GM21423 (cell line): ENCODE measurements around the gene PKP1.

ENCODE experiments used
- ATAC-seq: cut with Tn5 transposase; IDR thresholded peaks from one replicate; pipeline ENCODE4 v1.9.1; 2021; ENCODE audit warnings: mild to moderate bottlenecking, moderate library complexity; ENCODE audit not compliant: unreplicated experiment

The PKP1 gene

DNA sequence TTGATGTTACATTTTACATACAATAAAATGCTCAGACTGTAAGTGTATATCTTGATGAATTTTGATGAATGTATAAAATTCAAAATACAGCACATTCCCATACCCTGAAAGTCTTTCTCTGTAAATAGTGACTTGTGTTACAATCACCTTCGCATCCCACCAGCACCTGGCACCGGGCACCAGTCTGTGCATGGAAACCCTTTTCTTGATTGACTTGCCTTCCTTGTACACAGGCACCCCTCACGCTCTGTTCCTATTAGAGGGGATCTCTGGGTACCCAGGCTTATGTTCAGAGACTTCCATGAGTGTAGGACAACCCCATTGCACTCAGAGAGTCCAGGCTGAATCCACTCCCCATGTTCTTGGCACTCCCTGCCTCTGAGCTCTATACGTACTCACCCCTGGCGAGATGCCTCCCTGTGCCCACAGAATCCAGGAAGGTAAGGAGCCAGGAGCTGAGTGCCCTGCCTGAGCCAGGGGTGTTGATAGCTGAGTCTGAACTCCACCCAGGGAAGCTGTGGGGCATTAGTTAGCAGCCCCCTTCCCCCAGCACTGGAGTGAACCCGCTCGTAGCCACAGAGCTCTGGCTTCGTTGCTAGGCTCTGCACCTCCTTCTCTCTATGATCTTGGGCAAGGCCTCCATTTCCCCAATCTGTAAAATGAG lies 22.5 kb upstream of the PKP1 start:
- ATAC-seq = no peak

DNA sequence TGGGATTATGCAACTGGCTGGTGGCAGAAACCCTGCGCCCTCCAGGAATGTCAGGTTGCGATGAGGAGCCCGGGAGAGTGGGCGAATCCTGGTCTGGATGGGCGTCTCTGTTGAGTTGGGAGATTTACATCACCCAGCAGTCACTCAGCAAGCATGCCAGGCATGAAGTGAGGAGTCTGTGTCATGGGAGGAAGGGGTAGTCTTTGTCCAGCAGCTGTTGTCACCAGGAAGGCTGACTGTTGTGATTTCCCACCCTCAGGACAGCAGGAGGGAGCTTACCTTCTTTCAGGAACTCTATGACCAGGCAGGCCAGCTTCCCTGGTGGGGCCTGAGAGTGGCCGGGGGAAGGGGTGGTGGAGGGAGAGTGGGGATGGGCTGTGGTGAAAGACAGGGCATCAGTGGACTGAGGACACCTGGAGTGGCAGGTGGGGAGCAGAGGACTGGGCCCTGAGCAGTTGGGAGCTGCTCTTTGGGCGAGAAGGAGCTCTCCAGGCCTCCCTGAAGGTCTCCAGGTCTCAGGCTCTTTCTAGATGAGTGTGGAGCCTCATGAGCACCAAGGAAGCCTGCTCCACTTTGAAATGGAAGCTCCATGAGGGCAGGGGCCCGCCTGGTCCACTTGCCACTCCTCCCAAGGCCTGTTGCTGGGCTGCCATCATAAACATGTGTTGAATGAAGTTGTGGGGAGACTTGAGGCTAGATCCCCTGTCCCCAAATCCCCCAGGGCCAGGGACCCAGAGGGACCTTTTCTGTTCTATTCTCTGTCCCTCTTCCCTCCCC lies 21.3 kb upstream of the PKP1 start:
- ATAC-seq = no peak

DNA sequence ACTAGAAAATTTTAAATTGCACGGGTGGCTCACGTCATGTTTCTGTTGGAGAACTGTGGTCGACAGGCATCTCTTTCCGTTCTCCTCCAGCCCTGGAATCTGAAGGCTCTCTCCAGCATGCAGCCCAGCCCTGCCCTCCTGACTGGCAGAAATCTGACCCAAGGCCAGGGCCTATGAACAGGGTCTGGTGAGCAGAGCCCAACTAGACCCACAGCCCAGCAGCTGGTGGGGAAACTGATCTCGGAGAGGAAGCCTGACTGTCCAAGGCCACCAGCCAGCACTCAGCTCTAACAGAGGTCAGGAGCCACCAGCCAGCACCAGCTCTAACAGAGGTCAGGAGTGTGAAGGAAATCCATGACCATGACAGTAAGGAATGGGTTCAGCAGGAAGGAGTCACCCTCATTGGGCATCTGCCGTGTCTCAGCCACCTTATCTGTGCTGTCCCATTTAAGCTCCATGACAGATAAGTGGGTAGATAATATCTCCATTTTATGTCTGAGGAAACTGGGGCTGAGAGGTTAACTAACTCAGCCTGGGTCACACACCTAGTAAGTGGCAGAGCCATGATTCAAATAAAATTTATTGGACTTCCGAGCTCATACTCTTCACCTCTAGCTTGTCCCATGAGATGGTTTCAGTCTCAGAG lies 20.2 kb upstream of the PKP1 start:
- ATAC-seq = no peak

DNA sequence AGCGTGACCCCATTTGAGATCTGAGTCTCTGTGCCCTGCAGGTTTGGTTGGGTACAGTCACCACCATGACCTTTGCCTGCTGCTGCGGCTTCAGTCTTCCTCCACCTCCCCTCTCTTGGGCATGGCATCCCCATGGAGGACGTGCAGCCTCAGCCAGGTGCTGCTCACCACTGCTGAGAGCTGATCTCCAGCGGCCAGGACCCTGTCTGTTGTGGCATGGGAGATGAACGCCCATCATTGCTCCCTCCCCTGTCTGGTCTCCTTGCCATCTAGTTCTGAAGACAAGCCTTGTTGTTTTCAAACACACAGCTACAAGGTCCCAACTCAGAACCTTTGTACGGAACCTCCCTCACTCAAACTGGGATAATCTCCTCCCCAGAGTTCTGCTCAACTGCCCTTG lies 19.2 kb upstream of the PKP1 start:
- ATAC-seq = no peak

DNA sequence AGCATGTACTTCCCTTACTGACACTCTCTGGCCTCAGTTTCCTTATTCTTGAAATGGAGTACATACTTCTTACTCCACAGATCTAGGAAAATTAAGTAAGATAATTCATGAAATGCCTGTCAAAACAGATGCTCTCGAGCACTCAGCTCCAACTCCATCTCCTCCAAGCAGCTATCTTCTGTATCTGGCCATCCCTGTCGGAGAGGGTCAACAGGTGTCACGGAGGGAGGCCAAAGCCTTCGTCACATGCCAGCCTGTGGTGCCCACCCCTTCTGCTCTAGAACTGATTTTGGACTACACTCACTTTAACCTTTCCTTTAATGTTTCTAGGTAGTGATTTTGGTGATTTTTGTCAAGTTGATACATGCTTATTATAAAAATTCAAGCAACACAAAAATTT lies 18.8 kb upstream of the PKP1 start:
- no peak for ATAC-seq

DNA sequence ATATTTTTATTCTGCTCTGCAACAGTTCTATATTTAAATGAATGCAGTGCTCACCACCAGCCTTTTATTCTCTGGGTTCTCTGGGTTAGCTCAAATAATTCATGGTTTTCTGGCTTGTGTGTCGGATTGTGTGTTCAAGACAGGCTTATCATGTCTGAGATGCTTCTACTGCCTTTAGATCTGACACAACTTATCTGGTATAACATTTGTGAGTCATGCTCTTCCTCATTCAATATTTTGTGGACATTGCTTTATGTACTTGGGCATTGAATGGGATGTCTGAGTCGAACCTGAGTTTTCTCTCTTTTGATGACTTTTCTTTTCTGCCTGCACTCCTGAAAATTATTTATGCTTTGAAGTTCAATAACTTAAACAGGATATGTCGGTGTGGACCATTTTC lies 17.6 kb upstream of the PKP1 start:
- no peak for ATAC-seq

DNA sequence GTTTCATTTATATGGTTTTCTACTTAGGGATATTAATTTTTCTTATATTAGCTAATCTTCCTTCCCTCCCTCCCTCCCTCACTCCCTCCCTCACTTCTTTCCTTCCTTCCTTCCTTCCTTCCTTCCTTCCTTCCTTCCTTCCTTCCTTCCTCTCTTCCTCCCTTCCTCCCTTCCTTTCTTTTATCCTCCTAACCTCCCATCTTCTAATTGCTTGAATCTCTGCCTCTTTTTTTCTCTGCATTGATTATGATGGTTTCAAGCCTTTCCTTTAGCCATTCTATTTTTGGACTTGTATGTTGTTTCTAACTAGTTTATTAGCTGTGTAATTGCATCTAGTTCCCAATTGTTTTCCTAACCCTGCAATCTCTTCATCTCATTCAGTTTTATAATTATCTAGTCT lies 17.0 kb upstream of the PKP1 start:
- ATAC-seq = no peak

DNA sequence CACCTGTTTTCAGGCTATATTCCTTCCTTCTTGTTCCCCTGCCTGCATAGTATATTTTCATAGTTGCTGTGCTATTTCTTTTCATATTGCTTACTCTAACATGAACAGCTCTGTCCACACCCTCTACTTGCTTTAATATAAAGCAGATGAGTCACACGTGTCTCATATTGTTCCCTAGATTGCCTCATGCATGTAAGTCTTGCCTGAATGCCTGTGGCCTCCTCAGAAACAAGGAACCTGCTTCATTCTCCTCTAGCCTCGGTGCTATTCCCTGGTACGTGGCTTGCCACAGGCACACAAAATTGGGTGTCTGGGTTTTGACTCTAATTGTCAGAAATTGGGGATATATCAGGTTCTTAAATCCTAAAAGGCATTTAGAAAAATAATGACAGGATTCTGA lies 16.5 kb upstream of the PKP1 start:
- ATAC-seq = no peak

DNA sequence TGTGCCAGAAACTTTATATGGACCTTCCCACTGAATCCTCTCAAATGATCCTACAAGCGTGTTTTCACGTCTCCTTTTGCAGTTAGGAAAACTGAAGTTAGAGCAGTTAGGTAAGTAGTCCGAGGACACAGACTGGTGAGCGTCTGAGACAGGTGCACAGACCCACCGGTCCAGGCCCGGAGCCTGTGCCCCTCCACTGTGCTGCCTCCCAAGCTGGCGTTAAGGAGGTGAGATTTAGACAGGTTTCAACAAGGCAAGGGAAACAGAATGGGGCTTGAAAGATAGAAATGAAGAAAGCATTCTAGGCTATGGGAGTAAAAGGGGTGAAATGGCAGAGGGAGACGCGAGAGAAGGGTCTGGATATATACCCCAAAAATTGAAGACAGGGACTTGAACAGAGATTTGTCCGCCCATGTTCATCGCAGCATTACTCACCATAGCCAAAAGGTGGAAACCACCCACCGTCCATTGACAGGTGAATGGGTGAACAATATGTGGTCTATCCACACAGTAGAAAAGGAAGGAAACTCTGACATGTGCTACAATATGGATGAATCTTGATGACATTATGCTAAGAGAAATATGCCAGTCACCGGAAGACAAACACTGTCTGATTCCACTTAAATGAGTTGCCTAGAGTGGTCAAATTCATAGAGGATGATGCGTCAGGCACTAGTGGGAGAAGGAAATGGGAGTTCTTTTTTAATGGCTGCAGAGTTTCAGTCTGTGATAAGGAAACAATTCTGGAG lies 15.7 kb upstream of the PKP1 start:
- no peak for ATAC-seq

DNA sequence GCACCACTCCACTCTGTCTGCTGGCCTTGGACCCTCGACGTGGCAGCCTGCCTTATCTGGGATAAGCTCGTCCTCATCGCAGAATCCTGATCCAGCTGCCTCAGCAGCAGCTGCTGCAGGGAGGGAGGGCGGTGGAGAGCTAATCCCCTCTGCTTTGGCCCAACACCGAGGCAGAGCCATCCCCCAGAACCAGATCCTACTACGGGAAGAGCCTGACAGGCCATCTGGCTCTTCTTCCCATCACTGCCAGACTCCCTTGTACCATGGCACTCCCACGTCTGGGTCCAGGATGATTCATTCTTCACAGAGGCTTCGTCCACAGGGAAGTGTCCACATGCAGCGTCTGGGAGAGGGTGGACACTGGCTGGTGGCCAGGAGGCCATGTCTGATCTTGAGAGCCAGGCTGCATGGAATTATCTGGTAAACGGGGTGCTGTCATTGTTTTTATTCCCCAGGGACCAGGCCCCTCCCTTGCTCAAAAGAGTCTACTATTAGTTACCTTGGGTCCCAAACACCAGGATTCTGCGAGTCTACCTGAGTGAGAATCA lies 14.6 kb upstream of the PKP1 start:
- ATAC-seq = no peak

DNA sequence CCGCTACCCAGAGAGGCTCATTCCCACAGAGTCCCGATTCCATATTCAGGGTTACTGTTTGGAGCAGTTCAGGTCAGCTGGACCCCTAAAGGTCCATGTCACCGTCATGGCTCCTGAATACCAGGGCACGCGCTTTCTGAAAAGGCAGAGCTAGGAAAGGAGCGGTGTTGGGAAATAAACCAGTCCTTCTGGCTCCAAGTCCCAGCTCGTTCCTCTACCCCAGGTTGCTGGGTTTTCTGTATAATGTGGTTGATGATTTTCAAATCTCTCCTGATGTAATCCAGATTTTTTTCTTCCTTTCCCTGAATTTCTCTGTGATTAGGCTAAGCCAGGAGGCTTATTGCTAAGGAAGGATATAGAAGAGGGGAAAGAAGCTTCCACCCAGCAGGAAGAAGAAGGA lies 14.0 kb upstream of the PKP1 start:
- ATAC-seq = no peak

DNA sequence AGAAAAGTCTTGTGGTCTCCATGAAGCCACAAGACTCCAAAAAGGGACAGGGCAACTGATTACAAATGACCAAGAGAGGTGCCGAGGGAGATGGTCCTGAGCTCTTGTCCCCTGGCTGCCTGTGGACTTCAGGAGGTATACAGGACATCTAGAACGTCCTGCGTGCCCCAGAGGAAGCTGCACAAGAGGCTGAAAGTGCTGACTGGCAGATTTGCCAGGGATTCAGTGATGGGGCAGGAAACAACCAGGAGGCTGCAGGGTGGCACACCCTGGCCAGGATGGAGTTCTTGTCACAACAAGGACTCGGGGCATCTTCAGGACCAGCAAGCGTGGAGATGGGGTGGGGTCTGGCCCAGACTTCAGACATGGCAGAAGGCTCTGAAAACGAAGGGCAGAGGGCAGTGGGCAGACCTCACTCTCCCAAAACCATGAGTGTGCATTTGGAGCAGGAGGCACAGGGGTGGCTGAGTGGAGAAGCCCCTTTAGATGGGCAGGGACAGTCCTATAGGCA lies 13.4 kb upstream of the PKP1 start:
- ATAC-seq = no peak

DNA sequence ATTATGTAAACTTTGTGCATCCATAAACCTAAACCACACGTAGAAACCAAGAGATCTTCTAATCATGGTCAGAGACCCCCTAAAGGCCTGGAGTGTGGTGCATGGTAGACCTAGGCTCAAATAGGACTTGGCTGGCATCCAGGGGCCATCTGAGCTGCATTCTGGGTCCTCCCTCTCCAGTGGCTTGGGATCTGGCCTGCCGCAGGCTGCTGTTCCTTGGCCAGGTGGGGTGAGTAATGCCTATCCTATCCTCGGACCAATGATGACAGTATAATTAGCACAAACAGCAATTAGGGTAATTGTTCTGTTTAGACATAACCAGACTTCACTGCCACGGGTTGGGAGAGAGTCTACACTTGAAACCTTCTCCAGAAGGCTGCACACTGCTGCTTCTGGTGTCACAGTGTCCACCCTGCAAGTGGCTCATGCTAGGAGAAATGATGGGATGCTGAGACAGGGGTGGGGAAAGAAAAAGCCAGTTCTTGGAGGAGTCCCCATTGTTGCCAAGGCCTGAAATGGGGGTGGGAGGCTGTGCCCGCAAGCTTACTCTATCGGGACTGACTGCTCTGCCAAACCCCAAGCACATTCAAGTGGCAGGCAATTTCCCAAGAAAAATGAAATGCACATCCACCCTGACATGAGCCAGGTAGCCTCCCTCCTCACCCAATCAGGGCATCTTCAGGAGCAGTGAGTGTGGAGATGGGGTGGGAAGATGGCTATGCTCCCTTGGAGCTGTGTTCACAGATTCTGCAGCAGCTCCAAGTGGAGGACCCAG lies 12.5 kb upstream of the PKP1 start:
- no peak for ATAC-seq

DNA sequence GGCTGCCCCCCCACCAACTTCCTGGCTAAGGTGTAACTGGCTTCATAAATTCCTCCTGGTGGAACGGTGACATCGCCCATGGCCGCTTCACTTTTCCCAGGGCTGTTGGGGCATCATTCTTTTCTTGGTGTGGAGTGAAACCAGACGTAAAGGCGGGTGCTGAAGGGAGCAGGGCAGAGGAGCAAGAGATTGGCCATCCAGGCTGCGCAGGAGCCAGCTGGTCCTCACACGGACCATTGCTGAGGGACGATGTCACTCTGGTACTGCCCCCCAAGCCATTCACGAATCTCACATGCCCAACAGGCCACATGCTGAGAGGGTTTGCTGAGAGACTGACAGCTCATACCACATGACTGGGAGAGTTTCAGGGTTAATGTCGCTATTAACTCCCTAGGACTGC lies 10.5 kb upstream of the PKP1 start:
- ATAC-seq = no peak

DNA sequence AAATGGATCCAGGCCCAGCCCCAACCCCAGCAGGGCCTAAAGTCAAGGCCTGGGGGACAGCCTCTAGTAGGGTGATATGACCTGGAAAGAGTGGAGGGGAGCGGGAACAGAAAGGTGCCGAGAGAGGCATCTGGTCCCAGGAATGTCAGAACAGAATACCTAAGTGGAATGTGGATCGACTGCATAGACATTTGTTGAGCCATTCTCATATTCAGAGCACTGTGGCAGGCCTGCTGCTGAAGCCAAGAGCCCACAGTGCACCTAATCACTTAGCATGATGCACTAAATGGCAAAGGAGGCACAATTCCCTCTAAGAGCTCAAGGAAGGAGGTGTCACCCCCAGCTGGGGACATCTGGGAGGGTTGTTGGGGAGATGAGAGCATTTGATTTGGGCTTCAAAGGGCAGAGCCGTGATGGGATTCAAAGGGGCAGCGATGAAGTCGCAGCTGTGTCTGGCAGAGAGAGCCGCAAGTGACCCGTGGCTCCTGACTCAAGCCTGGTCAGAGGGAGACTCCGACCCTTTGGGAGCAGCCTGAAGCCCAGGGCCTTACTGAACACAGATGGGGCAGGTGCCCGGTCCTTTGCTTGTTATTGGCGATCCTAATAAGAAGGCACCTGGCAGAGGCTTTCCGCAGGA lies 8.6 kb upstream of the PKP1 start:
- no peak for ATAC-seq

DNA sequence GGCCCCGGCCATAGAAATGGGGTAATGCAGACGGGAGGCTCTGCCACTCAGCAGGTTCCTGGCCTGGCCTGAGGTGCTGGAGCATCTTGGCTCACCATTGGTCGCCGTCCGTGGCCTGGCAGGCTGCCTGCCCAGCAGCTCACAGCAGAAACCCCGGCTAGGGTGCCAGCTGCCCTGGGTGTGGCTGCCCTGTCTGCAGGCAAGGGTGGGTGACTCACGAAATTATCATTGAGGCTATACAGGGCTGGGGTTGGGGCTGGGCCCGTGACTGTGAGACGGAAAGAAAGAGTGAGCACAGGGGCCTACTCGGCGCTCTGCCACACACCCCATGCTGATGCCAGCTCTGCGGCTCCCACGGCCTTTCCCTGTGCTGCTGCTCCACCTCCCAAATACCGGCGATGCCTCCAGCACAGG lies 8.0 kb upstream of the PKP1 start:
- no peak for ATAC-seq

DNA sequence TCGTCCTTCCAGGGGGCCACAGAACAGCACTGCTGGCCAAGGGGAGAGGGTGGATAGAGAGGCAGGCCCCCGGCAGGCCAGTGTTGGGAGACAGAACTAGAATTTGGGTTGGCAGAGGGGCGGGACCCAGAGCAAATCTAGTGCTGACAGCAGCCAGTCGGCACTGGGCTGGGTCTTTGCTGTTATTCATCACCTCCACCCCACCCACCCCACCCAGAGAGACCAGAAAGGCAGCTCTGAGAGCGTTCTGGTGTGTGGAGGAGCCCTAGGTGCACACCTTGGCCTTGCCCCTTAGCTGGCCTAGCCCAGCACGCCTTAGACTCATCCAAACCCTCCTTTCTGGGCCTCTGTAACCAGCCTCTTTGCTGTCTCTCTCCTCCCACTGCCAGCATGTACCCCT lies 6.4 kb upstream of the PKP1 start:
- no peak for ATAC-seq

DNA sequence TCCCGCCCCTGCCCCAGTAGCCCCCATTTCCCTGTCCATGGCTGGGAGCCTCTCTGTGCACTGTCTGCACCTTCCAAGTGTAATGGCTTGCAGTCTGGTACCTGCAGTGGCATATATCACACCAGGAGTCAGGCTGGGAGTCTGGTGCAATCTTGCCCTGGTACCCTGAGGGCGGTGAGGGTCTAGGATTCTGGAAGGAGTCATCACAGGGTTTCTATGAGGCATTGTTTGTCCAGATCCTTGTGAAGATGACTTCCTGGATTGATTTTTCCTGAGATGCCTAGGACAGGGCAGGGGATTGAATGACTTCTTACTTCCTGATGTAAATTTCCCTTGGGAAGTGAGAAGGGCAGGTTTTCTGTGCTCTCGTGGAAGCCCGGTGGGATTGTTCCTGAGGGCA lies 5.9 kb upstream of the PKP1 start:
- no peak for ATAC-seq

DNA sequence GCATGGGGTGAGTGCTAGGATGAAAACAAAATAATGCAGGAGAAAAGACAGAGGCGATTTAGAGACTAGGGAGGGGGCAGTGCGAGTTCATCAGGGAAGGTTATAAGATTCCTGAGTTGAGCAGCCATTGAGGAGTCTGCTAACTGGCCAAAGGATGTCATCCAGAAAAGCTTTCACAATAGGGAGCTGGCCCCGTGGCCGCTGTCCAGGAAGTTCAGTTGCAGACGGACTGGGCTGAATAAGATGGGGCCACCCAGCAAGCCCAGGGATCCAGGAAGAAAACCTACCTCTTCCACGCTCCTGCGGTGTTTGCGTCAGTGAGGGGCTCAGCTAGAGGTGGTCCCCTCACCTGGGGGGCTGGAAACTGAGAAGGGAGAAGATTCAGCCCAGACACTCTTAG lies 4.0 kb upstream of the PKP1 start:
- ATAC-seq = no peak

DNA sequence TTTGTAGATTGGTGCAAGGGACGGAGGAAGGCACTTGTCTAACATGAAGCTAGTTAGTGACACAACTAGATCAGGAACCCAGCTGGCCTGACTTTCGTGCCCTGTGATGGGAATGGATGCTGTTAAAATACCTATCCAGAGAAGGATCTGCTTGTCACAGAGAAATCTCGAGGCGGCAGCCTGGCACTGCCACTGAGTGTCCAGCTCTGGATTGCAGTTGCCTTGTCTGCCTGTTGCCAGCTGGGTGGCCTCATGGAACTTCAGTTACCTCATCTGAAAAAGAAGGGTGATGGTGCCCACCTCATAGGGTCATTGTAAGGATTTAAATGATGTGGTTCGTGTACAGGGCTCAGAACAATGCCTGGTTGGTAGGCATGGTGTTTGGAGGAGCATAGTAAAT lies 2.4 kb upstream of the PKP1 start:
- ATAC-seq = no peak
